ENCODE data around the gene ZNF654.

ZNF654 gene

DNA sequence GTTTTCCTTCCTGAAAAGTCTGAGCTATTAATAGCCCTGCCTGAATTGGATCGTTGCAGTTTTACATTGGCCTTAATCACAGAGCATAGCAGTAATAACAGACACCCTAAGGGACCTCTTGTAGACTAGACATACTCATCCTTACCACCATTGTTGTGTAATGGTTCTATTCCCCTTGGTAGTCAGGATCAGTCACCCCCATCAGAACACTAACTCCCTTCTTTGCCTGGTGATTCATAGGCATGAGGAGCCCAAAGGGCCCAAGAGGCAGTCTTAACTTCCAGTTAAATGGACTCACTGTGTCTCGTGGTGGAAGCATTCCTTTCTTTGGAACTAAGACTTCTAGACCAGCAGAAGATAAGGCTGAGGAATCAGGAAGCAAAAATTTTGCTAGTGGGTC is 20.5 kb upstream of the ZNF654 start:
- TF ChIP-seq, protein P1, sequence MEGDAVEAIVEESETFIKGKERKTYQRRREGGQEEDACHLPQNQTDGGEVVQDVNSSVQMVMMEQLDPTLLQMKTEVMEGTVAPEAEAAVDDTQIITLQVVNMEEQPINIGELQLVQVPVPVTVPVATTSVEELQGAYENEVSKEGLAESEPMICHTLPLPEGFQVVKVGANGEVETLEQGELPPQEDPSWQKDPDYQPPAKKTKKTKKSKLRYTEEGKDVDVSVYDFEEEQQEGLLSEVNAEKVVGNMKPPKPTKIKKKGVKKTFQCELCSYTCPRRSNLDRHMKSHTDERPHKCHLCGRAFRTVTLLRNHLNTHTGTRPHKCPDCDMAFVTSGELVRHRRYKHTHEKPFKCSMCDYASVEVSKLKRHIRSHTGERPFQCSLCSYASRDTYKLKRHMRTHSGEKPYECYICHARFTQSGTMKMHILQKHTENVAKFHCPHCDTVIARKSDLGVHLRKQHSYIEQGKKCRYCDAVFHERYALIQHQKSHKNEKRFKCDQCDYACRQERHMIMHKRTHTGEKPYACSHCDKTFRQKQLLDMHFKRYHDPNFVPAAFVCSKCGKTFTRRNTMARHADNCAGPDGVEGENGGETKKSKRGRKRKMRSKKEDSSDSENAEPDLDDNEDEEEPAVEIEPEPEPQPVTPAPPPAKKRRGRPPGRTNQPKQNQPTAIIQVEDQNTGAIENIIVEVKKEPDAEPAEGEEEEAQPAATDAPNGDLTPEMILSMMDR (IDR thresholded peaks at IDR 0.05; ENCODE audit: insufficient read depth, low read depth, low read length, missing control alignments) = no peak
- DNase-seq (ENCODE audit: low read depth) = peak; percentile 83
- no peak overlapping the region for H3K4me3 ChIP-seq (ENCODE audit: low read length)

DNA sequence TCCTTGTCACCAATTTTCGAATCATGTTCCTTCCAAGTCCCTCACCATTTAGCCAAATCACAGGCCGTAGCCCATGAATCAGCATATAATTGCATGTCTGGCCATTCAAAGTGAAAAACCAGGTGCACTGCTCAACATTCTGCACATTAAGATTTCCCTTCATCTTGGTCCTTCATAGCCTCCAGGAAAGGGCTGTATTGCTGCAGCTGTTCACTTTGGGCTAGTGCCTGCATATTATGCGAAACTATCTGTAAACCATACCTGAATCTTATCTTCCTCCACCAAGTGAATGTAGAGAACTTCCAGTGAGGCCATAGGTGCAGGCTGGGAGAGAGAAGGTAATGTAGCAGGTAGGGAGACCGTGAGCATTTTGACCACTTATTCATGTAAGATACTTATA is 18.5 kb upstream of the ZNF654 start:
- TF ChIP-seq, protein P1 (IDR thresholded peaks at IDR 0.05; ENCODE audit: insufficient read depth, low read depth, low read length, missing control alignments) = no peak
- no peak for DNase-seq (ENCODE audit: low read depth)
- no peak overlapping the region for H3K4me3 ChIP-seq (ENCODE audit: low read length)

DNA sequence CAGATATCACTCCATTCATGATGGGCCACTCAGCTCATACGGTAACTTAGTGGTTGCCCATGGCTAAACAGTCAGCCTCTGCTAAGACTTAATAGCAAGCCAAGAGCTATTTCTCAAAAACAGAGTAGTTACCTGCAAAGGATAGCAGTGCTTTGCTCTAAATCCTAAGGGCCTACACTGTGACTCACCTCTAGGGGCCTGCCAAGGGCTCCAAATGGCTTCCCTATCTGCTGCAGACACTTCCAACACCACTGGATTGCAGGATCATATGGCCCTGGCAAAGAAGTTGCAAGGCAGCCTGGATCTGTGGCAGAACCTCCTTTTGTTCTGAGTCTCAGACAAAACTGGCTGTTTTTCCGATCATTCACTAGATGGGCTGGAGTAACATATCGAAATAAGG is 18.1 kb upstream of the ZNF654 start:
- no peak for DNase-seq (ENCODE audit: low read depth)
- no peak overlapping the region for H3K4me3 ChIP-seq (ENCODE audit: low read length)
- TF ChIP-seq, protein P1 (IDR thresholded peaks at IDR 0.05; ENCODE audit: insufficient read depth, low read depth, low read length, missing control alignments) = no peak

DNA sequence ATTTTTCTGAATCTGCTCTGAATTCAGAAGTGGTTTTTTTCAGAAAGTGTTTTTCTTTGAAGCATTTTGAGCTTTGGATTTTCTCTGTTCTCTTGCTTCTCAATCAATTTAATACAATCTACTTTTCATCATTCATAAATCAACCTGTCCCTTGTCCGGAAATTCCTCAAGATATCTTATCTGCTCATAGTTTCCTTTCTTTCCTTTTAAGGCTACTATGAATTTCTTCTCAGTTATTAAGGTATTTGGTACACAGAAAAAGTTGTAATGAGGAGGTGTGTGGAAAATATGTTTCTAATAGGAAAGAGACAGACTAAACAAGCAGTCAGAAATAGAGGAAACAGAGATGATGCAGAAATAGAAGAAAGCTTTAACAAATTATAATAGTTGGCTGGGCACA is 14.6 kb upstream of the ZNF654 start:
- DNase-seq (ENCODE audit: low read depth) = no peak
- TF ChIP-seq, protein P1 (IDR thresholded peaks at IDR 0.05; ENCODE audit: insufficient read depth, low read depth, low read length, missing control alignments) = no peak
- H3K4me3 ChIP-seq (ENCODE audit: low read length) = no peak overlapping the region

DNA sequence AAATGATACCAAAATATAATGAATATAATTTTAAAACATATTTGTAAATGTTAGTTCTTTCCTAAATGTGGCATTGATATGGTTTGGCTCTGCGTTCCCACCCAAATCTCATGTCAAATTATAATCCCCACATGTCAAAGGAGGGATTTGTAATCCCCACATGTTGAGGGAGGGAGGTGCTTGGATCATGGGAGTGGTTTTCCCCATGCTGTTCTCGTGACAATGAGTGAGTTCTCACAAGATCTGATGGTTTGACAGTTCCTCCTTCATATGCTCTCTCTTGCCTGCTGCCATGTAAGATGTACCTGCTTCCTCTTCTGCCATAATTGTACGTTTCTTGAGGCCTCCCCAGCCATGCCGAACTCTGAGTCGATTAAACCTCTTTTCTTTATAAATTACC is 12.3 kb upstream of the ZNF654 start:
- TF ChIP-seq, protein P1 (IDR thresholded peaks at IDR 0.05; ENCODE audit: insufficient read depth, low read depth, low read length, missing control alignments) = no peak
- no peak for DNase-seq (ENCODE audit: low read depth)
- no peak overlapping the region for H3K4me3 ChIP-seq (ENCODE audit: low read length)

DNA sequence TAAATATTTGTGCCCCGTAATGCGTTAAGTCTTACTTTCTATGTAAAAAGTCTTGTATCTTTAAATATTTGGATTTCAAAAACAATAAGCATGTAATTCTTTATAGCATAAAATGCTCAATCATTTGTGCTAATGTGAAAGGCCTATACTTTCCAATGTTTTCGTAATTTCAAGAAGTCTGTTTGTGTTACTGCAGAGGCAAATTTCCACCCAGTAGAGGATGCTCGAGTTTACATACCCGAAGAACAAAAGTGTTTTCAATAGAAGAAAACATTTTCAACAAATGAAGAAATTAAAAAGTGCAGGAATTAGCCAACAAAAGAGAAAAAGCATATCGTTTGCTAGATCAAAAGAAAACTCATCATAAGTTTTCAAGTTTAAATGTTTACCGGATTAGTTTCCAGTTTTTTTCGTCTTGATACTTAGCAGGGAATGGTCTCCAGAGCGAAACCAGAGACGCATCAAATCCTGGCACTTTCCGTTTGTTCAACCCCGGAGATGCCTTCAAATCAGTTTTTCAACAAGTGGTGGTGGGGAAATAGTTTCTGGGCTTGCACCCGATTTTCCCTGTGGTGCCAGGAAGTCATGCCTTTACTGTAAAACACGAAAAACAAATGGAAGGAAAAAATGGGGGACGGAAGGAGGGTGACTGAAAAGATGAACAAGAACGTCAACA is 1.3 kb upstream of the ZNF654 start:
- peak; percentile 17 for DNase-seq (ENCODE audit: low read depth)
- H3K4me3 ChIP-seq (ENCODE audit: low read length) = peak overlapping the region; percentile 69

DNA sequence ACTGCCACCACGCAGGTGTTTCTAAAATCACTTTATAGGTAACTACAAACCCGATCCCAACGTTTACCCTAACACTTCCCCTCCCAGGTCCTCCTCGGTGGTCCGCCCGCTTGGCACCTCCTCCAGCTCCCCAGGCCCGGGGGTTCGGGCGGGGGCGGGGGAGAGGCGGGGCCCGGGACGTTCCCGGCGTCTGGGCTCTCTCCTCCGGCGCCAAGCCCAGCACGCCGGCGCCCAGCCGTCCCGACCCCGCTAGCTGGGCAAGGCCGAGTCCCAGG is 812 bp upstream of the ZNF654 start:
- TF ChIP-seq, protein P1 (IDR thresholded peaks at IDR 0.05; ENCODE audit: insufficient read depth, low read depth, low read length, missing control alignments) = no peak
- H3K4me3 ChIP-seq (ENCODE audit: low read length) = peak overlapping the region; percentile 69
- no peak for DNase-seq (ENCODE audit: low read depth)

More for the DNA sequence above, 1.3 kb upstream of the ZNF654 start:
- TF ChIP-seq, protein P1 (IDR thresholded peaks at IDR 0.05; ENCODE audit: insufficient read depth, low read depth, low read length, missing control alignments) = no peak
